AG10803 (cell line): ENCODE data around the gene SYNM.
"Not testable (repeated sequence)": the region's sequence is repeated elsewhere in the genome, so short reads cannot be mapped to it uniquely, and the experiment has no call there.

Experiments
- DNase-seq: peaks from one replicate; pipeline ENCODE4 v3.0.0; 2010; ENCODE audit warnings: low read depth
- H3K4me3 ChIP-seq: 2 replicates; pipeline ENCODE4 v1.5.1; 2011; ENCODE audit warnings: mild to moderate bottlenecking, low read length, control low read depth
- TF ChIP-seq, protein P1 (sequence below): conservative IDR thresholded peaks from 2 replicates; pipeline ENCODE4 v1.5.1; 2011; ENCODE audit warnings: mild to moderate bottlenecking, low read length, control low read depth, inconsistent platforms

SYNM gene

DNA sequence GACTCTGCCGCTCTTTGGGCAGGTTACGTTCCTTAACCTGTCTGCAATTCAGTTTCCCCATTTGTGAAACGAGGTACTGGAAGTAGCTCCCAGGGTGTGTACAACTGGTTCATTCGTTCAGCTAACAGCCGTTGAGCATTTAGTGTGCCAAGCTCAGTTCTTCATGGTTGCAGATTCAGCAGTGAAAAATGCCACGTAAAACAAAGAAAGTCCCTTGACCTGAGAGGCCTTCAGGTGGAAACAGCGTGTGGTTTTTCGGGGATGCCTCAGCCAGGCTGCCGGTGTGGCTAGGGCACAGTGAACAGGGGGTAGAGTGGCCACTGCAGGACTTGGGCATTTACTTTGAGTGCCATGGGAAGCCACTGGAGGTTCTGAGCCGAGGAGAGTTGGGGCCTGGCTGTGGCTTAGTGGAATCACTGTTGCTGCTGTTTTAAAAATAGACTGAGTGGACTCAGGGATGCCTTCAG is 4.7 kb downstream of the SYNM start:
- DNase-seq: no peak

DNA sequence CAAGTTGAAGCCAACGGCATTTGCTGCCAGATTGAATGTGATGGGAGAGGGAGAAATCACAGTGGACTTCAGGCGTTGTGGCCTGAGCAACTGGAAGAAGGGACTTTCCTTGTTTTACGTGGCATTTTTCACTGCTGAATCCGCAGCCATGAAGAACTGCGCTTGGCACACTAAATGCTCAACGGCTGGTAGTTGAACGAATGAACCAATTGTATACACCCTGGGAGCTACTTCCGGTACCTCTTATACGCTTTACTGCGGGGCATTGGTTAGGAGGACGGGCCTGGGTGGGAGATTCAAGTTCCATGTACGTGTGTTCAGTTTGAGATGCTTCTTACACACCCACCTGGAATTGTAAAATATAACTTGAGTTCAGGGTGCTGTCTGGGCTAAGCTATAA is 5.2 kb downstream of the SYNM start:
- H3K4me3 ChIP-seq: no peak overlapping the region
- no peak for DNase-seq
- TF ChIP-seq, protein P1, sequence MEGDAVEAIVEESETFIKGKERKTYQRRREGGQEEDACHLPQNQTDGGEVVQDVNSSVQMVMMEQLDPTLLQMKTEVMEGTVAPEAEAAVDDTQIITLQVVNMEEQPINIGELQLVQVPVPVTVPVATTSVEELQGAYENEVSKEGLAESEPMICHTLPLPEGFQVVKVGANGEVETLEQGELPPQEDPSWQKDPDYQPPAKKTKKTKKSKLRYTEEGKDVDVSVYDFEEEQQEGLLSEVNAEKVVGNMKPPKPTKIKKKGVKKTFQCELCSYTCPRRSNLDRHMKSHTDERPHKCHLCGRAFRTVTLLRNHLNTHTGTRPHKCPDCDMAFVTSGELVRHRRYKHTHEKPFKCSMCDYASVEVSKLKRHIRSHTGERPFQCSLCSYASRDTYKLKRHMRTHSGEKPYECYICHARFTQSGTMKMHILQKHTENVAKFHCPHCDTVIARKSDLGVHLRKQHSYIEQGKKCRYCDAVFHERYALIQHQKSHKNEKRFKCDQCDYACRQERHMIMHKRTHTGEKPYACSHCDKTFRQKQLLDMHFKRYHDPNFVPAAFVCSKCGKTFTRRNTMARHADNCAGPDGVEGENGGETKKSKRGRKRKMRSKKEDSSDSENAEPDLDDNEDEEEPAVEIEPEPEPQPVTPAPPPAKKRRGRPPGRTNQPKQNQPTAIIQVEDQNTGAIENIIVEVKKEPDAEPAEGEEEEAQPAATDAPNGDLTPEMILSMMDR: no peak

More for the DNA sequence above, 4.7 kb downstream of the SYNM start:
- TF ChIP-seq, protein P1: no peak
- H3K4me3 ChIP-seq: no peak overlapping the region

DNA sequence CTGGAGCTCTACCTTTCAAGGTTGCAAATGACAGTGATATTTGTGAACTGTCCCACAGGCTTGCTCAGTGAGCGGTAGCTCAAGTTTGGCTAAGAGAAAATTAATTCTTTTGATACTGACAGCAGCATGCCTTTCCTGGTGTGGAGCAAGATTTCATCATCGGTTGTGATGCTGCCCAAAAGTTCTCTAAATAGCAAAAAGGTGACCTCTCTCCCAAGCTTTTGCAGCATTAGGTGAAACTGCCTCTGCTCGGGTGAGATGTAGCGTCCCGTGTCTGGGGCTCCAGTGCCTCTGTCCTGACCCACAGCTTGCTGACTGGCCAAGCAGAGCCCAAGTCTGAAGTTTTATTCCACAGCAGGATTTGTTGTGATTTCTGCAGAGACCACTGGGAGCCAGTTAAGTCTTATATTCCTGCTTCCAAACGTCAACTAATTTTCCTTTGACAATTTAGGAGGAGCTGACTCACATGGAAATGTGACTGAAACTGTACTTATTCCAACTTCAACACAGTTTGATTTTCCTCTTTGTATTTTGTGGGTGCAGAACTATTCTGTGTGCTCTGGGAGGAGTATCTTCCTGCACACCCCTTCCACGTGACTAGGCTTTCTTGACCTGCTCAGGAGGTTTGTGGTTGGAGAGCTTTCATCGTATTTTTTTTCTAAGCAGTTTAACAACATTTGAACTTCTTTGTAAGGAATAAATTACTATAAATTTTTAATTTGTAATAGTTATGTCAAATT is 5.9 kb downstream of the SYNM start:
- no peak overlapping the region for H3K4me3 ChIP-seq
- DNase-seq: peak; percentile 66
- TF ChIP-seq, protein P1: no peak

GRCh38 chr15:99111641-99112040 is 6.8 kb downstream of the SYNM start:
- DNase-seq, H3K4me3 ChIP-seq: not testable (repeated sequence)

DNA sequence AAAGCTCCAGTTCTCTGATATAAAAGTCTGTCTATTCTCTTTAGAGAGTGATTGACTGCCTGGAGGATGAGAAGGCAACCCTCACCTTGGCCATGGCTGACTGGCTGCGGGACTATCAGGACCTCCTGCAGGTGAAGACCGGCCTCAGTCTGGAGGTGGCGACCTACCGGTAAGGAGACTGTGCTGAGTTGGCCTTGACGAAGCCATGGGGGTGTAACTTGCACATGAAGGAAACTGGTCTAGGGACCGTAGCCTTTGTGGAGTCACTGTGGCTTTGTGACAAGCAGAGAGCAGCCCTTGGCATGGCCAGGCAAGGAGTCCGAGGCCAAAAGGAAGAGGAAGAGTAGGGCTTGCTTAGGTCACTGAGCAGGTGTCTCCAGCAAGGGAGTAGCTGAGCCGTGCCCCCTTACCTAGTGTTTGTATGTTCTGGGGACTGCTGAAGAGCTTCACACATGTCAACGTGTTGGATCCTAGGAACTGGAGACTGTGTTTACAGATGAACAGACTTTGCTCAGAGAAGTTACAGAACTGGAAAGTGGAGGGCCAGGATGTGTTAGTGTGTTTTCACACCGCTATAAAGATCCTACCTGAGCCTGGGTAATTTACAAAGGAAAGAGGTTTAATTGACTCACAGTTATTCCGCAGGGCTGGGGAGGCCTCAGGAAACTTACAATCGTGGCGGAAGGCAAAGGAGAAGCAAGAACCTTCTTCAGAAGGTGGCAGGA is 8.8 kb downstream of the SYNM start:
- TF ChIP-seq, protein P1: no peak
- DNase-seq: no peak
- H3K4me3 ChIP-seq: no peak overlapping the region

DNA sequence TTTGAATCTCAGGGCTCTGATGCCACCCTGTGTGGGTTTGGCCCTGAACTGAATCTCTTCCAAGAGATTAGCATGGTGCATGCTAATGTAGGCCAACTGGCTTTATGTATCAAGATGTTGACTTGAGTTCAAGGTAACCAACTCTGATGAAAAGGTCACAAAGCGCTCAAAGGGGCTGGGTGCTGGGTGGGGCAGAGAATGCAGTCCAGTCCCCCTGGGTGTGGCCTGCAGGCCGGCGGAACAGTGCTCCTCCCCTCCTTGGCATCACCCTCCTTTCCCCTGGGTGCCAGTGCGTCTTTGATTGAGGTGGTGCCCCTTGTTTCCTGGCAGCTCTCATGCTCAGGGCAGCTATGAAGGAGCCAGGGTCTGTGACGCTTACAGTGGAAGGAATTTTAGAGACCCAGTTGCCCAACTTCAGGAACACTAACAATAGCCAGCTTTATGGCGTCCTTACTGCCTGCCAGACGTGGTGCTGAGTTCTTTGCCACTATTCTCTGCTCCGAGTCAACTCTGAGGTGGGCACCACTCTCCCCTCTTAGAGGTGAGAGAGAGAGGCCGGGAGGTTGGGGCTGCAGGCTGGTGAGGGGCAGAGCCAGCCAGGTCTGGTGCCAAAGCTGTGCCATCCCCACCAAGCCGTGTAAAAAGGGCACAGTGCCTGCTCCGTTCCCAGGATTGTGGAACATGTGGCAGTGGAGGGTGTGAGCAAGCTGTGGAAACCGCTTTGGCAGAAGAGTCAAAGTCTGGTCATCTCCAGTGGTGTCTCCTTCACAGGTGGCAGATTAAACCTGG is 9.8 kb downstream of the SYNM start:
- TF ChIP-seq, protein P1: no peak
- DNase-seq: no peak
- H3K4me3 ChIP-seq: no peak overlapping the region

DNA sequence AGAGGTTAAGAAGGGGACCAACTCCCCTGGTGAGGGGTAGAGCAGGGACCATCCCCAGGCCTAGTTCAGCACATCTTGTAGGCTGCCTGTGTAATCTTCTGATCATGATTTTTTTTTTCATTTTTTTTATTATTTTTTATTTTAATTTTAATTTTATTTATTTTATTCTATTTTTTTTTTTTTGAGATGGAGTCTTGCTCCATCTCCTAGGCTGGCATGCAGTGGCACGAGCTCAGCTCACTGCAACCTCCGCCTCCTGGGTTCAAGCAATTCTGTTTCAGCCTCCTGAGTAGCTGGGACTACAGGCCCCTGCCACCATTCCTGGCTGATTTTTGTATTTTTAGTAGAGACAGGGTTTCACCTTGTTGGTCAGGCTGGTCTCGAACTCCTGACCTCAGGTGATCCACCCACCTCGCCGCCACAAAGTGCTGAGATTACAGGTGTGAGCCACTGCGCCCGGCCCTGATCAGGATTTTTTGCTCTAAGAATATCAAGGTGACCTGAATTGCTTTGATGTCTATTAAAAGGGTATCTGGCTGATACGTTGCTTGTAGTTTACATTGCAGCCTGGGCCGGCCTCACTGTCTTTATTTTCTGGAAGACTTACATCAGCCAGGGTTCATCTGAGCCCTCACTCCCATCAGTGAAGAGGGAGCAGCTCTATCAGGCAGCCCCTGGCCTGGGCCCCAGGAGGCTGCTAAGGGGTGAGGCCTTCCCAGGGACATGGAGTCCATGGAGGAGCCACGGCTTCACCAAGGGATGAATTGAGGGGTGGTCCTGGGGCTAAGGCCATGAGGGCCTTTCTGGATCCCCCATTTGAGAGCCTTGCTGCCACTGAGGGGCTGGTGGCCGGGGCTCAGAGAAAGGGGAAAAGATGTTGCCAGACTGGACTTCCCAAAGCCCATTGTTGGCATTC is 10.7 kb downstream of the SYNM start:
- no peak overlapping the region for H3K4me3 ChIP-seq
- DNase-seq: no peak
- TF ChIP-seq, protein P1: no peak
